Measurements from ENCODE around the gene COL23A1.

Gene COL23A1

GRCh38 chr5:178298283-178298807 lies 291.8 kb downstream of the COL23A1 start:
- DNase-seq (ENCODE audit: low read depth) = no peak

- DNase-seq (ENCODE audit: low read depth) = no peak
These were observed 292.4 kb downstream of the COL23A1 start for GRCh38 chr5:178297751-178298150.

GRCh38 chr5:178296066-178296465 lies 294.1 kb downstream of the COL23A1 start:
- DNase-seq (ENCODE audit: low read depth) = no peak

- no peak for DNase-seq (ENCODE audit: low read depth)
These were observed 294.6 kb downstream of the COL23A1 start for GRCh38 chr5:178295589-178295988.

GRCh38 chr5:178293815-178294214 lies 296.4 kb downstream of the COL23A1 start:
- no peak for DNase-seq (ENCODE audit: low read depth)

GRCh38 chr5:178293400-178293799 lies 296.8 kb downstream of the COL23A1 start:
- DNase-seq (ENCODE audit: low read depth) = no peak

GRCh38 chr5:178292826-178293205 lies 297.4 kb downstream of the COL23A1 start:
- no peak for DNase-seq (ENCODE audit: low read depth)

- no peak for DNase-seq (ENCODE audit: low read depth)
These were observed 298.0 kb downstream of the COL23A1 start for GRCh38 chr5:178291969-178292825.

GRCh38 chr5:178291161-178291561 lies 299.0 kb downstream of the COL23A1 start:
- DNase-seq (ENCODE audit: low read depth) = no peak

- no peak for DNase-seq (ENCODE audit: low read depth)
These were observed 299.8 kb downstream of the COL23A1 start for GRCh38 chr5:178290376-178290775.

GRCh38 chr5:178289438-178289837 lies 300.8 kb downstream of the COL23A1 start:
- DNase-seq (ENCODE audit: low read depth) = no peak

- DNase-seq (ENCODE audit: low read depth) = no peak
These were observed 301.5 kb downstream of the COL23A1 start for GRCh38 chr5:178288401-178289368.

GRCh38 chr5:178287791-178288105 lies 302.4 kb downstream of the COL23A1 start:
- DNase-seq (ENCODE audit: low read depth) = no peak

- DNase-seq (ENCODE audit: low read depth) = no peak
These were observed 303.0 kb downstream of the COL23A1 start for GRCh38 chr5:178287091-178287790.

- no peak for DNase-seq (ENCODE audit: low read depth)
These were observed 303.7 kb downstream of the COL23A1 start for GRCh38 chr5:178286226-178287090.

- DNase-seq (ENCODE audit: low read depth) = no peak
These were observed 304.6 kb downstream of the COL23A1 start for GRCh38 chr5:178285399-178286225.

GRCh38 chr5:178284996-178285395 lies 305.2 kb downstream of the COL23A1 start:
- no peak for DNase-seq (ENCODE audit: low read depth)

GRCh38 chr5:178284093-178284675 lies 306.0 kb downstream of the COL23A1 start:
- no peak for DNase-seq (ENCODE audit: low read depth)

- no peak for DNase-seq (ENCODE audit: low read depth)
These were observed 306.7 kb downstream of the COL23A1 start for GRCh38 chr5:178283520-178283919.

GRCh38 chr5:178282391-178282790 lies 307.8 kb downstream of the COL23A1 start:
- no peak for DNase-seq (ENCODE audit: low read depth)

Data from GM04503 (cell line).